Colonic mucosa (tissue), 4 donors: ENCODE data around the gene TMEM51. TPM values are rescaled to one million over a fixed set of nuclear protein-coding genes. Genes with fewer than 3 reads are reported as not detected.

Source experiments
- DNase-seq: peaks from one replicate; pipeline ENCODE4 v3.0.0-alpha.2; 2020
- H3K27ac ChIP-seq: fragments of 200-600 bp; one replicate; pipeline ENCODE4 v1.8.0; 2021
- H3K27me3 ChIP-seq: fragments of 200-600 bp; one replicate; pipeline ENCODE4 v1.8.0; 2021
- H3K36me3 ChIP-seq: fragments of 200-600 bp; one replicate; pipeline ENCODE4 v1.8.0; 2021
- H3K4me1 ChIP-seq: fragments of 200-600 bp; one replicate; pipeline ENCODE4 v1.8.0; 2021; ENCODE audit warnings: mild to moderate bottlenecking
- H3K4me3 ChIP-seq: fragments of 200-600 bp; one replicate; pipeline ENCODE4 v1.8.0; 2021
- H3K9ac ChIP-seq, 2 donors: one replicate each; pipeline ENCODE4 v1.7.0; 2013; ENCODE audit warnings: control low read depth in 2 of 2, low read depth in 2 of 2, low read length in 2 of 2
- H3K9me3 ChIP-seq: fragments of 200-600 bp; one replicate; pipeline ENCODE4 v1.8.0; 2021
- intact Hi-C: fragments of 100-400 bp; cut with DNase I; formaldehyde crosslinking; loops from one replicate; pipeline ENCODE4 v1.14.1; 2022
- total RNA-seq, 2 donors: library from RNA; stranded (reverse); fragmentation: NEBNext Ultra II Directional in 1 of 2; extraction: Animal tissue kit (Norgen Biotek cat#: 25700) in 1 of 2; gene quantifications; one replicate each; pipeline ENCODE4 v1.2.1, GENCODE V29; 2021
- TF ChIP-seq, protein P1 (sequence below): fragments of 200-600 bp; IDR thresholded peaks from one replicate; pipeline ENCODE4 v1.8.0; 2022; ENCODE audit warnings: antibody characterized with exemption, mild to moderate bottlenecking
- donor health status: healthy.
- donor health status: DM: no; HTN: no; CAD: no.
- donor health status: DM: no; HTN: no; CAD: no.

The TMEM51 gene
- total RNA-seq, 2 donors from 2014 or later: 21.3 to 28.6 TPM

DNA sequence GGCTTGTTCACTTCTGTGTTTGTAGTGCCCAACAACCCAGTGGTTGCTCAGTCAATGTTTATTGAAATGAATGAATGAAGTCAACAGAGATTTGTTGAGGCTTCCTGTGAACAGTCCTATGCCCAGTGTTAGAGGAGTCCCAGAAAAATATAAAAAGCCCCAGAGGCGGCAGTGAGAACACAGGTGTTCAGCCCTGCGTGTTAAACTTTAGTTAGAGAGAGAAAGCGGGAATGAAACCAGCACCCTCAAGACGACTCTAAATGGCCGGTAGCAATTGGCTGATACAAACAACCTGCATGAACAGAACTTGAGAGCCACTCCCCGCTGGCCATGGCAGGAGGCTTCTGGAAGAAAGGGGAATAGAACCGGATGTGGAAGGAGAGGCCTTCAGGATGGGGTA lies 22.6 kb downstream of the TMEM51 start:
- Histone ChIP-seq H3K9ac (no peak overlapping the region), H3K4me3 (no peak overlapping the region), H3K4me1 (no peaks in the 10 kb centered on the region), H3K27ac (no peak overlapping the region), H3K27me3 (no peaks in the 10 kb centered on the region), H3K36me3 (no peaks in the 10 kb centered on the region), H3K9me3 (no peaks in the 10 kb centered on the region)
- intact Hi-C loops: no loop called here
- DNase-seq: no peak
- TF ChIP-seq, protein P1, sequence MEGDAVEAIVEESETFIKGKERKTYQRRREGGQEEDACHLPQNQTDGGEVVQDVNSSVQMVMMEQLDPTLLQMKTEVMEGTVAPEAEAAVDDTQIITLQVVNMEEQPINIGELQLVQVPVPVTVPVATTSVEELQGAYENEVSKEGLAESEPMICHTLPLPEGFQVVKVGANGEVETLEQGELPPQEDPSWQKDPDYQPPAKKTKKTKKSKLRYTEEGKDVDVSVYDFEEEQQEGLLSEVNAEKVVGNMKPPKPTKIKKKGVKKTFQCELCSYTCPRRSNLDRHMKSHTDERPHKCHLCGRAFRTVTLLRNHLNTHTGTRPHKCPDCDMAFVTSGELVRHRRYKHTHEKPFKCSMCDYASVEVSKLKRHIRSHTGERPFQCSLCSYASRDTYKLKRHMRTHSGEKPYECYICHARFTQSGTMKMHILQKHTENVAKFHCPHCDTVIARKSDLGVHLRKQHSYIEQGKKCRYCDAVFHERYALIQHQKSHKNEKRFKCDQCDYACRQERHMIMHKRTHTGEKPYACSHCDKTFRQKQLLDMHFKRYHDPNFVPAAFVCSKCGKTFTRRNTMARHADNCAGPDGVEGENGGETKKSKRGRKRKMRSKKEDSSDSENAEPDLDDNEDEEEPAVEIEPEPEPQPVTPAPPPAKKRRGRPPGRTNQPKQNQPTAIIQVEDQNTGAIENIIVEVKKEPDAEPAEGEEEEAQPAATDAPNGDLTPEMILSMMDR: no peak

DNA sequence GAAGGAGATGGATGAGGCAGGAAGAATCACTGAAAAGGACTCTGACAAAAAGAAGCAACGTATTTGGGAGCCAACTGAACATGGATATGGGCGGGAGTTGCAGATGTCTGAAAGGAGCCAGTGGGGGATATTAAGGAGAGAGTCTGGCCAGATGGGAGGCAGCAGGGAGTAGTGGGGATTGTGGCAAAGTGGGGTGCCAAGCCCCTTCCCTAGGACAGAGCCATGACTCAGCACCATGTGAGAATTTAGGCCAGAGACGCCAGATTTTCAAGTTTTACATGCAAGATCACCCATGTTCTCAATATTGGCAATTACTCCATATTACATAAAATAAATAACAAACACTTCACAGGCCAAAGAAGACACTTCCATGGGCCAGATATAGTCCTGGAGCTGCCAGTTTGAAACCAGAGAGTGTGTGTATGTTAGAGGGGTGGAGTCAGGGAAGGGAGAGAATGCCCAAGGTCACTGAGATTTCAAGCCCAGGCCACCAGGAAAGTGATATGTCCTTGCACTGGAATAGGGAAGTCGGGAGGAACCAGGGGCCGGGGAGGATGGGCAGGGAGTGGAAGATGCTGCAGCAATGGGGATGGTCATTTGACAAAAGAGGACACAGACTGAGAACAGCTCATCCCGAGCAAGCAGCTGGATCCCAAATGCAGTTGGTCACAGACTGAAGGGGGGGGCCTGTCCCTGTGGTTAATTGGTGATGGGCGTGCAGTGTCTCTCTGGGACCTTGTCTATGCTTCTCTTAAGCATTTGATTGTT lies 23.5 kb downstream of the TMEM51 start:
- TF ChIP-seq, protein P1: no peak
- no peaks in the 10 kb centered on the region for H3K36me3 ChIP-seq
- H3K27me3 ChIP-seq: no peaks in the 10 kb centered on the region
- no peaks in the 10 kb centered on the region for H3K9me3 ChIP-seq
- H3K4me3 ChIP-seq: no peak overlapping the region
- intact Hi-C loops: no loop called here
- no peak overlapping the region for H3K27ac ChIP-seq
- no peaks in the 10 kb centered on the region for H3K4me1 ChIP-seq
- peak; percentile 35 for DNase-seq
- H3K9ac ChIP-seq: no peak overlapping the region

DNA sequence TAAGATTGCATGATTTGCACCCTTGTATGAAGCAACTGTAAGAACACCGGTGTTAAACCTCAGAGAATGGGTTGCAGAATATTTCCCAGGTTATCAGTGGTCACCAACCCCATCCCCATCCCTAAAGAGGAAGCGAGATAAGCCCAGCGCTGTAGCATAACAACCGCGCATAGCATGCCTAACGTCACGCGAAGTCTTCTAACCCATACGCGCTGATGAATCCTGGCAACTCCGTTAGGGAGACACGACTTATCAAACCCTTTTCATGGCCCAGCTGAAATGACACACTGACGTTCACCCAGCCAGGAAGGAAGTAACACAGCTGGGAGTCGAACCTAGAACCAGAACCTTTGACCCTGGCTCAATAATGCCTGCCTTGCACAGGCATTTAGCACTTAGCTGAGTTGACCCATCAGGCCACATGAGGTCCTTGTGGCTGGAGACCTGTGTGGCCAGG lies 24.2 kb downstream of the TMEM51 start:
- intact Hi-C loops: no loop called here
- Histone ChIP-seq H3K27ac (peak overlapping the region; percentile 55), H3K4me1 (no peaks in the 10 kb centered on the region)

DNA sequence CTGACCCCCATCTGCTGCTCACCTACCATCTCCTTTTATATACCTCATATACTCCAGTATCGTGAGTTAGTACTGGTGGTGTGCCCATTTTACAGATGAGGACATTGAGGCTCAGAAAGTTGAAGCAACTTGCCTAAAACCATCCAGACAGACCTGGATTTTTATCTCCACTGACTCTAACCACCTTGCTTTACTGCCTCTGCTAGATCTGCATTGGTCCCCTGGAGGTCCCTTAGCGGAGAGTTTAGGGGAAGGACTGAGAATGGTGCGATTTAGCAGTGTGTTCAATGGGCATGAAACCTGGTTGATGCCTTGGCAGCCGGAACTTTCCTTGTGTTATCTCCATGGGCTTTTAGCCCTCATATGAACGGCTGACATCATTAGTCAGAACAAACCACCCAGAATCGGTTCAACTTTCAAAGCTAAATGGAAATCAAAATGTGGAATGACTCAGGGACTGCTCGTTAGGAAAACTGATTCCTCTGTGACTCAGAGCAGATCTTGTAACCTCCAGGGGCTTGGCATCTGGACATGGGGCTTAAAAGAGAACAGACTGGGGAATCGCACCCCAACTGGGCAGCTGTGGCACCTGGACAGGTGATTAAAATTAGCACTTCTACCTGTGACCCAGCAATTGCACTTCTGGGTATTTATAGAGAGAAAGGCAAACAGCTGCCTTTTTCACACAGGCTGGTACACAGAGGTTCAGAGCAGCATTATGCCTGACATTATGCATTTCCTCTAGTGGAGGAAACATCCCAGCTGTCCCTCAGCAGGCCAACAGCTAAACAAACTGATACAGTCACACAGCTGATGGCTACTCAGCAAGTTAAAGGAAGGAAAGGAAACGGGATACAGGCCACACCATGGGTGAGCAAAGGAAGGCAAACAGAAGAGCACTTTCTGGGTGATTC lies 25.3 kb downstream of the TMEM51 start:
- no peaks in the 10 kb centered on the region for H3K36me3 ChIP-seq
- no peaks in the 10 kb centered on the region for H3K4me1 ChIP-seq
- H3K27me3 ChIP-seq: no peaks in the 10 kb centered on the region
- peak overlapping the region; percentile 55 for H3K27ac ChIP-seq
- H3K4me3 ChIP-seq: no peak overlapping the region
- peak overlapping the region in 1 of 2 donors; percentile 7 for H3K9ac ChIP-seq
- peak; percentile 34 for DNase-seq
- no peaks in the 10 kb centered on the region for H3K9me3 ChIP-seq
- TF ChIP-seq, protein P1: no peak
- intact Hi-C loops: no loop called here

More for the DNA sequence above, 24.2 kb downstream of the TMEM51 start:
- Histone ChIP-seq H3K4me3 (no peak overlapping the region), H3K36me3 (no peaks in the 10 kb centered on the region), H3K27me3 (no peaks in the 10 kb centered on the region), H3K9me3 (no peaks in the 10 kb centered on the region), H3K9ac (no peak overlapping the region)
- no peak for DNase-seq
- TF ChIP-seq, protein P1: no peak

DNA sequence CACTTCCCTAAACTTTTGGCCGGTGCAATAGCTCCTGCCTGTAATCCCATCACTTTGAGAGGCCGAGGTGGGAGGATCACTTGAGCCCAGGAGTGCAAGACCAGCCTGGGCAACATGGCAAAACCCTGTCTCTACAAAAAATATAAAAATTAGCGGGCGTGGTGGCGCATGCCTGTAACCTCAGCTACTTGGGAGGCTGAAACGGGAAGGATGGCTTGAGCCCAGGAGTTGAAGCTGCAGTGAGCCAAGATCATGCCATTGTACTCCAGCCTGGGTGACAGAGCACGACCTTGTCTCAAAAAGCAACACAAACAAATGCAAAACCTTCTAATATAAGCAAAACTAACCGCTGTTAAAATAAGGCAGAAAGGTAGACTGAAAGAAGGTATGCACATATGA lies 25.9 kb downstream of the TMEM51 start:
- H3K4me1 ChIP-seq: no peaks in the 10 kb centered on the region
- no peak overlapping the region for H3K9ac ChIP-seq
- intact Hi-C loops: no loop called here
- no peaks in the 10 kb centered on the region for H3K9me3 ChIP-seq
- TF ChIP-seq, protein P1: no peak
- no peak for DNase-seq
- no peak overlapping the region for H3K4me3 ChIP-seq
- no peaks in the 10 kb centered on the region for H3K27me3 ChIP-seq
- H3K36me3 ChIP-seq: no peaks in the 10 kb centered on the region
- peak overlapping the region; percentile 55 for H3K27ac ChIP-seq
